MCF 10A (cell line): Measurements from ENCODE around the gene SLC44A4. TPM values are rescaled to one million over a fixed set of nuclear protein-coding genes. Genes with fewer than 3 reads are reported as not detected.
"Not testable (repeated sequence)": the region's sequence is repeated elsewhere in the genome, so short reads cannot be mapped to it uniquely, and the experiment has no call there.

Source experiments
- BruUV-seq: library from RNA; stranded (reverse); fragments of 400-500 nt; replicated peaks from 2 replicates; lab custom pipeline; 2021; lab: Mats Ljungman, UMichigan
- CTCF ChIA-PET: fragments of 300-600 bp; sonication (Branson Sonifier 250); formaldehyde crosslinking; extraction: SDS; loops from one replicate; lab custom pipeline; 2021; ENCODE audit warnings: antibody characterized with exemption, inconsistent platforms; lab: Yijun Ruan, JAX
- POLR2A ChIA-PET: fragments of 300-600, 350-650 bp; sonication (Branson Sonifier 250); formaldehyde crosslinking; extraction: SDS; loops from one replicate; lab custom pipeline; 2020; ENCODE audit warnings: antibody characterized with exemption, inconsistent platforms; lab: Yijun Ruan, JAX
- DNase-seq: peaks from one replicate; pipeline ENCODE4 v3.0.0-alpha.2; 2018; ENCODE audit not compliant: unreplicated experiment
- H3K27ac Mint-ChIP-seq: one replicate; pipeline ENCODE4 v1.8.0; 2022; ENCODE audit warnings: mild to moderate bottlenecking, low read depth, mixed read lengths; ENCODE audit not compliant: unreplicated experiment
- H3K27me3 Mint-ChIP-seq: one replicate; pipeline ENCODE4 v1.8.0; 2022; ENCODE audit warnings: mixed read lengths; ENCODE audit not compliant: insufficient read depth, unreplicated experiment
- H3K36me3 Mint-ChIP-seq: one replicate; pipeline ENCODE4 v1.8.0; 2022; ENCODE audit warnings: mild to moderate bottlenecking, moderate library complexity, mixed read lengths; ENCODE audit not compliant: insufficient read depth, unreplicated experiment
- H3K4me1 Mint-ChIP-seq: one replicate; pipeline ENCODE4 v1.8.0; 2022; ENCODE audit warnings: mixed read lengths; ENCODE audit not compliant: insufficient read depth, unreplicated experiment
- H3K4me3 Mint-ChIP-seq: one replicate; pipeline ENCODE4 v1.8.0; 2022; ENCODE audit warnings: mild to moderate bottlenecking, moderate library complexity, mixed read lengths; ENCODE audit not compliant: unreplicated experiment
- H3K9me3 Mint-ChIP-seq: one replicate; pipeline ENCODE4 v1.8.0; 2022; ENCODE audit warnings: mixed read lengths; ENCODE audit not compliant: unreplicated experiment
- intact Hi-C: fragments of 100-400 bp; cut with micrococcal nuclease; formaldehyde crosslinking; loops from 2 replicates; pipeline ENCODE4 v1.14.1; 2022
- total RNA-seq: library from RNA; stranded (reverse); gene quantifications from 2 replicates; pipeline ENCODE4 v1.2.3, GENCODE V29; 2022
- TF ChIP-seq, protein P1 (sequence below): fragments of 200-600 bp; IDR thresholded peaks from one replicate; pipeline ENCODE4 v1.8.0; 2022; ENCODE audit warnings: antibody characterized with exemption, mild to moderate bottlenecking; ENCODE audit not compliant: unreplicated experiment

SLC44A4 gene
- total RNA-seq, 1 experiment from 2014 or later, result not detected

DNA sequence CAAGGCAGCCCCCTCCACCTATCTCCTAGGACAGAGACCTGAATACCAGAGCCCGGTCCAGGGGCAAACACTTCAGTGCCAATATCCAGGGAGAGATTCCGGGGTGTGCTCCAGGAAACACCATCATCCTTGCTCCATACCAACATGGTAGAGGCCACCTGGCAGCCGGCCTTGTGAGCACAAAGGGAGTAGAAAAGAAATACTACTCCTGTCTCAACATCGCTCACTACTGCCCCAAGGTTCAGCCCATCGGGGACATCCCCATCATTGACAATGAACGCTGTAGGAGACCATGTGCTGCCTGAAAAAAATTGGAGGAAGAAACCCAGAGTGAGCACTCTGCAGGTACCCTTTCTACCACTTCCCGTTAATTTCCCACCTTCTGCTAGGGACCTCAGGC, 17.6 kb downstream of the SLC44A4 start:
- Mint-ChIP-seq H3K27me3 (no peaks in the 10 kb centered on the region), H3K4me3 (no peak overlapping the region), H3K27ac (no peak overlapping the region), H3K4me1 (peaks cover 10% of the 10 kb centered on the region), H3K9me3 (no peaks in the 10 kb centered on the region), H3K36me3 (peaks cover 40% of the 10 kb centered on the region)
- no TSS peak for BruUV-seq
- ChIA-PET POLR2A (interaction anchor here (0.7 kb wide), 1 partner anchor 158 kb away, joined by 3 read pairs; the partner anchor contains the start of gene ABHD16A), CTCF (no interaction called here)
- no peak for DNase-seq
- intact Hi-C loops, result no loop called here
- TF ChIP-seq, protein P1, sequence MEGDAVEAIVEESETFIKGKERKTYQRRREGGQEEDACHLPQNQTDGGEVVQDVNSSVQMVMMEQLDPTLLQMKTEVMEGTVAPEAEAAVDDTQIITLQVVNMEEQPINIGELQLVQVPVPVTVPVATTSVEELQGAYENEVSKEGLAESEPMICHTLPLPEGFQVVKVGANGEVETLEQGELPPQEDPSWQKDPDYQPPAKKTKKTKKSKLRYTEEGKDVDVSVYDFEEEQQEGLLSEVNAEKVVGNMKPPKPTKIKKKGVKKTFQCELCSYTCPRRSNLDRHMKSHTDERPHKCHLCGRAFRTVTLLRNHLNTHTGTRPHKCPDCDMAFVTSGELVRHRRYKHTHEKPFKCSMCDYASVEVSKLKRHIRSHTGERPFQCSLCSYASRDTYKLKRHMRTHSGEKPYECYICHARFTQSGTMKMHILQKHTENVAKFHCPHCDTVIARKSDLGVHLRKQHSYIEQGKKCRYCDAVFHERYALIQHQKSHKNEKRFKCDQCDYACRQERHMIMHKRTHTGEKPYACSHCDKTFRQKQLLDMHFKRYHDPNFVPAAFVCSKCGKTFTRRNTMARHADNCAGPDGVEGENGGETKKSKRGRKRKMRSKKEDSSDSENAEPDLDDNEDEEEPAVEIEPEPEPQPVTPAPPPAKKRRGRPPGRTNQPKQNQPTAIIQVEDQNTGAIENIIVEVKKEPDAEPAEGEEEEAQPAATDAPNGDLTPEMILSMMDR, result no peak

DNA sequence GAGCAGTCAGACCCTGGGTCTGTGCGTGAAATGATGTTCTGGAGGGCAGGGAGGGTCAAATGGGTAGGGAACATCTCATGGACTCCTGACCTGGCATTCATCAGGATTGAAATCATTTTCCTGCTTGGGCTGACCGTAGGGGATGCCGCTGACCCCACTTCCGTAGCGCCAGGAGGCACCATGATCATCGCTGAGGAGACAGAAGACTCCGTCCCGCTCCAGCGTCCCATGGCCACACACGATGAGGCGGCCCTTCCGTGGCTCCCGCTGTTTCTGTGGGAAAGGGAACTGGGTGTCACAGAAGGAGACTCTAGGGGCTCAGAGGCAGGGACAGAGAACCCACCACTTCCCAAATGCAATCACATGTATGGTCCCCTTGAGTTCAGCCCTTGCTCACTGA, 18.4 kb downstream of the SLC44A4 start:
- TF ChIP-seq, protein P1, result no peak
- no peaks in the 10 kb centered on the region for H3K9me3 Mint-ChIP-seq
- no TSS peak for BruUV-seq
- H3K36me3 Mint-ChIP-seq, result peaks cover 40% of the 10 kb centered on the region
- H3K27me3 Mint-ChIP-seq, result no peaks in the 10 kb centered on the region
- no peak for DNase-seq
- CTCF ChIA-PET, result no interaction called here
- H3K4me3 Mint-ChIP-seq, result no peak overlapping the region
- no peak overlapping the region for H3K27ac Mint-ChIP-seq
- intact Hi-C loops, result no loop called here
- H3K4me1 Mint-ChIP-seq, result peaks cover 10% of the 10 kb centered on the region
- POLR2A ChIA-PET, result interaction anchor here (0.5 to 0.7 kb wide), 2 partner anchors 20 to 157 kb away, joined by 3 read pairs; partner anchors contain the start of gene ABHD16A

DNA sequence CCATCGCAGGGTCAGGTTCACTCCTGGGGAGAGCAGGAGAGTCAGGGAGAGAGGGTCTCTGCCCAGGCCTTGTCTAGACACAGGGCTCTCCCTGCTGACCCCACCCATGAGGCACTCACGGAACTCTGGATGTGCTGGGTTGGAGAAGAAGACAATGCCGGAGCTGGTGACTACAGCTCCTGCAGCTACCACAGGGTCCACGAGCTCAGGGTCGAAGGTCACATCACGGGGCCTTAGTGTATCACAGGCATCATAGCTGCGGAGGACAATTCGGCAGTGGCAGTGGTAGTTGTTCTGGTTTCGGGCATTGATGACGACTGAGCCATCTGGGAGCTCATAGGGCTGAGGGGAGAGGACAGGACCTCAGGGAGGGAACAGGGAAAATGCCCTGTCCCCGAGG, 18.9 kb downstream of the SLC44A4 start:
- peaks cover 10% of the 10 kb centered on the region for H3K4me1 Mint-ChIP-seq
- ChIA-PET POLR2A (no interaction called here), CTCF (interaction anchor here (1.1 to 1.2 kb wide), 2 partner anchors 28 to 92 kb away, joined by 3 read pairs; no protein-coding TSS in a partner anchor)
- intact Hi-C loops, result no loop called here
- TF ChIP-seq, protein P1, result no peak
- no TSS peak for BruUV-seq
- H3K4me3 Mint-ChIP-seq, result no peak overlapping the region
- H3K27ac Mint-ChIP-seq, result no peak overlapping the region
- H3K36me3 Mint-ChIP-seq, result peaks cover 40% of the 10 kb centered on the region
- H3K27me3 Mint-ChIP-seq, result no peaks in the 10 kb centered on the region
- H3K9me3 Mint-ChIP-seq, result no peaks in the 10 kb centered on the region
- DNase-seq, result no peak

DNA sequence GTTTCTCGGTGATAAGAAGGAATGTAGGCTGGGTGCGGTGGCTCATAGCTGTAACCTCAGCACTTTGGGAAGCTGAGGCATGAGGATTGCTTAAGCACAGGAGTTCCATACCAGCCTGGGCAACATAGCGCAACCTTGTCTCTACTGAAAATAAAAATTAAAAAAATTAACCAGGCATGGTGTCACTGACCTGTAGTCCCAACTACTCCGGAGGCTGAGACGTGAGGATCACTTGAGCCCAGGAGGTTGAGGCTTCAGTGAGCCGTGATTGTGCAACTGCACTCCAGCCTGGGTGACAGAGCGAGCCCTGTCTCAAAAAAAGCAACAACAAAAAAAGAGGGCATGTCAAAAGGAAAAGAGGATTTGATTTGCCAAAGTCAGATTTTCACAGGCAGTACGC, 20.1 kb downstream of the SLC44A4 start:
- ChIA-PET POLR2A (interaction anchor here (0.6 kb wide), 2 partner anchors 49 to 316 kb away, joined by 3 to 4 read pairs; no protein-coding TSS in a partner anchor), CTCF (interaction anchor here (0.6 to 1.2 kb wide), 3 partner anchors 29 to 166 kb away, joined by 3 read pairs; no protein-coding TSS in a partner anchor)
- peaks cover 10% of the 10 kb centered on the region for H3K4me1 Mint-ChIP-seq
- H3K27me3 Mint-ChIP-seq, result no peaks in the 10 kb centered on the region
- TF ChIP-seq, protein P1, result no peak
- no peak for DNase-seq
- H3K9me3 Mint-ChIP-seq, result no peaks in the 10 kb centered on the region
- no peak overlapping the region for H3K27ac Mint-ChIP-seq
- H3K4me3 Mint-ChIP-seq, result no peak overlapping the region
- BruUV-seq, result no TSS peak
- peaks cover 40% of the 10 kb centered on the region for H3K36me3 Mint-ChIP-seq
- intact Hi-C loops, result no loop called here

DNA sequence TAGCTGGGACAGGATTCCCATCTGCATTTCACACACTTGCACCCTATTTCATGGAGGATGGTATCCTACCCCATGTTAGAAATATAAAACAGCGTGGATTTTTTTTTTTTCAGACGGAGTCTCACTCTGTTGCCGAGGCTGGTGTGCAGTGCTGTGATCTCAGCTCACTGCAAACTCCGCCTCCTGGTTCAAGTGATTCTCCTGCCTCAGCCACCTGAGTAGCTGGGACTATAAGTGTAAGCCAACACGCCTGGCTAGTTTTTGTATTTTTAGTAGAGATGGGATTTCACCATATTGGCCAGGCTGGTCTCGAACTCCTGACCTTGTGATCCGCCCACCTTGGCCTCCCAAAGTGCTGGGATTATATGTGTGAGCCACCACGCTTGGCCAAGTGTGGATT, 21.0 kb downstream of the SLC44A4 start:
- BruUV-seq, H3K4me3 Mint-ChIP-seq, DNase-seq, H3K27me3 Mint-ChIP-seq, H3K9me3 Mint-ChIP-seq, H3K27ac Mint-ChIP-seq, H3K4me1 Mint-ChIP-seq, intact Hi-C loops: not testable (repeated sequence)
- CTCF ChIA-PET, result interaction anchor here (0.5 to 0.6 kb wide), 2 partner anchors 24 to 866 kb away, joined by 3 to 4 read pairs; no protein-coding TSS in a partner anchor
- H3K36me3 Mint-ChIP-seq, result peaks cover 39% of the 10 kb centered on the region
- POLR2A ChIA-PET, result interaction anchor here (0.6 to 0.7 kb wide), 2 partner anchors 19 to 50 kb away, joined by 3 to 4 read pairs; no protein-coding TSS in a partner anchor

DNA sequence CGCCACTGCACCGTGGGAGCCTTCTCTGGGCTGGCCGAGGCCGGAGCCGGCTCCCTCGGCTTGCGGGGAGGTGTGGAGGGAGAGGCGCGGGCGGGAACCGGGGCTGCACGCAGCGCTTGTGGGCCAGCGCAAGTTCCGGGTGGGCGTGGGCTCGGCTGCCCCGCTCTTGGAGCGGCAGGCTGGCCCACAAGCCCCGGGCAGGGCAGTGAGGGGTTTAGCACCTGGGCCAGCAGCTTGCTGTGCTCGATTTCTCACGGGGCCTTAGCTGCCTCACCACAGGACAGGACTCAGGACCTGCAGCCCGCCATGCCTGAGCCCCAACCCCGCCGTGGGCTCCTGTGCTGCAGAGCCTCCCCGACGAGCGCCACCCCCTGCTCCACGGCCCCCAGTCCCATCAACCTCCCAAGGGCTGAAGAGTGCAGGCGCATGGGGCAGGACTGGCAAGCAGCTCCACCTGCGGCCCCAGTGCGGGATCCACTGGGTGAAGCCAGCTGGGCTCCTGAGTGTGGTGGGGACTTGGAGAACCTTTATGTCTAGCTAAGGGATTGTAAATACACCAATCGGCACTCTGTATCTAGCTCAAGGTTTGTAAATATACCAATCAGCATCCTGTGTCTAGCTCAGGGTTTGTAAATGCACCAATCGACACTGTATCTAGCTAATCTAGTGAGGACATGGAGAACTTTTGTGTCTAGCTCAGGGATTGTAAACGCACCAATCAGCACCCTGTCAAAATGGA, 26.6 kb downstream of the SLC44A4 start:
- H3K27me3 Mint-ChIP-seq, H3K4me1 Mint-ChIP-seq, H3K27ac Mint-ChIP-seq, CTCF ChIA-PET, H3K36me3 Mint-ChIP-seq, H3K9me3 Mint-ChIP-seq, intact Hi-C loops, BruUV-seq, H3K4me3 Mint-ChIP-seq, DNase-seq: not testable (repeated sequence)
- POLR2A ChIA-PET, result interaction anchor here (0.6 kb wide), 1 partner anchor 310 kb away, joined by 3 read pairs; no protein-coding TSS in a partner anchor
